Coronary artery (tissue), 2 donors: ENCODE measurements around the gene NAPA.

Source experiments
- DNase-seq: peaks from one replicate; pipeline ENCODE4 v3.0.0-alpha.2; 2017; ENCODE audit warnings: low spot score
- H3K27ac ChIP-seq, 2 donors: fragments of 200-600 bp; sonication (generic); one replicate each; pipeline ENCODE4 v1.5.1; 2016 to 2019
- H3K4me3 ChIP-seq: fragments of 200-600 bp; sonication (generic); 2 replicates; pipeline ENCODE4 v1.5.1; 2016; ENCODE audit warnings: mild to moderate bottlenecking, moderate library complexity
- CTCF ChIP-seq: fragments of 200-600 bp; sonication (generic); IDR thresholded peaks from one replicate; pipeline ENCODE4 v1.5.1; 2019; ENCODE audit warnings: antibody characterized with exemption

Gene NAPA

GRCh38 chr19:47492137-47492533 lies 22.7 kb downstream of the NAPA start:
- TF ChIP-seq CTCF = no peak
- H3K27ac ChIP-seq = no peak overlapping the region
- no peak for DNase-seq
- H3K4me3 ChIP-seq = no peak overlapping the region

- DNase-seq = no peak
- Histone ChIP-seq H3K27ac (no peak overlapping the region), H3K4me3 (no peak overlapping the region)
- no peak for TF ChIP-seq CTCF
Measured at GRCh38 chr19:47491358-47492136, 23.3 kb downstream of the NAPA start.

- H3K4me3 ChIP-seq = no peak overlapping the region
- H3K27ac ChIP-seq = no peak overlapping the region
- no peak for DNase-seq
- TF ChIP-seq CTCF = no peak
Measured at GRCh38 chr19:47490847-47491246, 24.0 kb downstream of the NAPA start.

GRCh38 chr19:47490031-47490430 lies 24.8 kb downstream of the NAPA start:
- Histone ChIP-seq H3K4me3 (no peak overlapping the region), H3K27ac (no peak overlapping the region)
- no peak for TF ChIP-seq CTCF
- DNase-seq = no peak

DNA sequence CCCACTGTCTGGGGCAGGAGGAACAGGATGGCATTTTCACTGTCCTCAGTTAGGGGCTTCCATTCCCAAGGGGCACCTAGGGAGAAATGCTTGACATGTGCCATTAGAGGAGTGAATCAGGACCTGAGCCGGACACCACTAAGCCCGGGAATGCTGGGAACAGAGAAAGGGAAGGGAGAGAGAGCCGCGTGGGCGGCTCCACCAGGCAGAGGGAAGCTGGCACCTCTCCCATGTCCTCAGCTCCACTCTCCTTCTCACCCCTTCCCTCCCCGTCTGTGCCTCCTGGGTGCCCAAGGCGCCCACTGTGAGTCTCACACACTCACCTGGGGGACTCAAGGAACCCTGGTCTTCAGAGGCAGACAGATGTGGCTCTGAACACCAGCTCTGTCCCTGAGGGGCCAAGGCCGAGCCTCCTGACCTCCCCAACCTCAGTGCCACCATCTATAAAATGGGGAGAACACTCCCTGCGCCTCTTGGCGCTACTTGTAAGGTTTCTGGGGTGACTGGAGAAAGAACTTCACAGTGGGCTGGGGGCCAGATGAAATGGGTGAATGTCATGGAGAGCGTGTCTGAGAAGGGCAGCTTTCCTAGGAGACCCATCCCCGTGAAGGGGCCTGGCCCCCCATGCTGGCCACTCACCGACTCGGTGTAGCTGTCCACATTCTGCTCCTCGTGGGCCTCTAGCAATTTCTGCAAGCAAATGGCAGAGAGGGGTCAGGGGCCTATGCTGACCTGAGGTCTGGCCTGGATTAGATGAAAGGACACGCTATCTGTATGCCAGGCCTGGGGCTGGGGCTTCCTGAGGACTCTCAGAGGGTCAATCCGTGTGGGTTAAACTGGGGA lies 25.6 kb downstream of the NAPA start:
- Histone ChIP-seq H3K27ac (no peak overlapping the region), H3K4me3 (no peak overlapping the region)
- no peak for TF ChIP-seq CTCF
- no peak for DNase-seq

GRCh38 chr19:47487551-47488515 lies 27.0 kb downstream of the NAPA start:
- no peak overlapping the region for H3K4me3 ChIP-seq
- no peak overlapping the region for H3K27ac ChIP-seq
- no peak for TF ChIP-seq CTCF
- DNase-seq = no peak
